GM10266 (cell line): ENCODE data around the gene VPS25.

Experiments
- DNase-seq: peaks from one replicate; pipeline ENCODE4 v3.0.0; 2012; ENCODE audit errors: extremely low spot score
- TF ChIP-seq, protein P1 (sequence below): IDR thresholded peaks from 2 replicates; pipeline ENCODE4 v1.5.1; 2012; ENCODE audit warnings: mild to moderate bottlenecking, low read depth; ENCODE audit not compliant: control insufficient read depth, insufficient read depth; ENCODE audit errors: missing control alignments

Gene VPS25

DNA sequence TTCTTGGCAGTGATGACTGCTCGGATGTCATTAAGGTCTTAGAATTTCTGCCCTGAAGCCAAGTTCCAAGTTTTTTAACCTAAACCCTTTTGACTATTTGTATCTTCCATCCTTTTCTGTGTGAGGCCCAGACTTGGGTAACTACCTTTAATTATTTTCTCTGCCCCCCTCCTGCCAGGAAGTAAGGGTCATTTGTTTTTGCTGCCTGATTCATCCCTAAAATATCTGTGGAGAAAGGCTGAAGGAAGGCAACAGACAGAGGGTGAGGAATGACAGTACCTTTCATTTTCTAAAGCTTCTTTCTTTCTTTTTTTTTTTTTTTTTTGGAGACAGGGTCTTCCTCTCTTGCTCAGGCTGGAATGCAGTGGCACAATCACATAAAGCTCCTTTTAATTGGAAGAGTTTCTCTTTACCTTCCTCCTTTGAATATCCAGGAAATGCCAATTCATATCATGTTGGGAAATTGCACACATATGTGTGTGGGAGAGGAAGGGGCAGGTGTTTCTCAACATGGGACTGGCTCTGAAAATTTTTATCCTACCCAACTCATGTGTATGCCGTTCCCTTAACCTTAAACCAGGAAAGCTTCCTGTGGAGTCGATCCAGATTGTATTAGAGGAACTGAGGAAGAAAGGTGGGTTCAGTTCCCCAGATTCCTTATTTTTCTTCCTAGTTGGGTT, 957 bp downstream of the VPS25 start:
- TF ChIP-seq, protein P1, sequence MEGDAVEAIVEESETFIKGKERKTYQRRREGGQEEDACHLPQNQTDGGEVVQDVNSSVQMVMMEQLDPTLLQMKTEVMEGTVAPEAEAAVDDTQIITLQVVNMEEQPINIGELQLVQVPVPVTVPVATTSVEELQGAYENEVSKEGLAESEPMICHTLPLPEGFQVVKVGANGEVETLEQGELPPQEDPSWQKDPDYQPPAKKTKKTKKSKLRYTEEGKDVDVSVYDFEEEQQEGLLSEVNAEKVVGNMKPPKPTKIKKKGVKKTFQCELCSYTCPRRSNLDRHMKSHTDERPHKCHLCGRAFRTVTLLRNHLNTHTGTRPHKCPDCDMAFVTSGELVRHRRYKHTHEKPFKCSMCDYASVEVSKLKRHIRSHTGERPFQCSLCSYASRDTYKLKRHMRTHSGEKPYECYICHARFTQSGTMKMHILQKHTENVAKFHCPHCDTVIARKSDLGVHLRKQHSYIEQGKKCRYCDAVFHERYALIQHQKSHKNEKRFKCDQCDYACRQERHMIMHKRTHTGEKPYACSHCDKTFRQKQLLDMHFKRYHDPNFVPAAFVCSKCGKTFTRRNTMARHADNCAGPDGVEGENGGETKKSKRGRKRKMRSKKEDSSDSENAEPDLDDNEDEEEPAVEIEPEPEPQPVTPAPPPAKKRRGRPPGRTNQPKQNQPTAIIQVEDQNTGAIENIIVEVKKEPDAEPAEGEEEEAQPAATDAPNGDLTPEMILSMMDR = no peak
- no peak for DNase-seq

DNA sequence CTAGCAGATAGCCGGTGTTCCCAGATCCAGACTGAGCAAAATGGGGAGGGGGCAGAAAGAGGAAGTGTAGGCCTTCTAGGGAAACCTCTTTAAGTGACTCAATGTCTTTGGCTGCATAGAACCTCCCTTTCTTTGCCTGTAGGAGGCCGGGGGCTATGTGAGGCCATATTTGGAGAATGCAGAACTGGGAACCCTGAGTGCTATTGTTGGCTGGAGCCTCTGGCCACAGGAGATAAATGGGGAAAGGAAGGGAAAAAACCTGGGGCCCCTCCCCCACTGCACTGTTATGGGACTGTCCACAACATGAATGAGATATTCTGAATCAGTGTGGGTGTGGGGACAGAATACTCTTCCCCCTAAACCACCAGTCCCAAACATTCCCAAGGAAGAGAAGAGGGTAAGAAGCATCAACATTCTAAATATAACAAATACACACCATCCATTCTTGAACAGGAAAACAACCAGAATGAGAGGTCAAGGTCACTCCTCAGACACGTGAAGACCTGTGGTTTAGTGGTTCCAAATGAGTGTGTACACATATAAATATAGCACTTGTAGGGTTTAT, 2.4 kb downstream of the VPS25 start:
- TF ChIP-seq, protein P1 = no peak
- peak; percentile 65 for DNase-seq

DNA sequence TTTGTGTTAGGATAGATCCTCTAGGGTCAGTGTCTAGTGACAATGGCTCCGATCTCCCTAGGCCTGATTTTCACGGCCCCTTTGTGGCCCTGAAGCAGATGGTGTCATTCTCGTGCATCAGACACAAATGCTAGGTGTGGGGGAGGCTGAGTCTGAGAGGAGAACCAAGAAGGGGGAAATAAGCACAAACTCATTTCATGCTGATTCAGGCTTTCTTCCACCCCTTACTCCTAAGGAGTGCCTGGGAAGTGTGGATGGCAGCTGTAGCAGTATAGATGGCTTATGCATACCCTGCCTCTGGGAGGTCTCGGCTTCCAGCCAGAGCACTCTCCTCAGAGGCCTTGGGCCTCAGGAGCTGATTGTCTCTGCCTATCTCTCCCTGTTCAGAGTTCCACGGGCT, 5.3 kb downstream of the VPS25 start:
- DNase-seq = no peak
- TF ChIP-seq, protein P1 = no peak

DNA sequence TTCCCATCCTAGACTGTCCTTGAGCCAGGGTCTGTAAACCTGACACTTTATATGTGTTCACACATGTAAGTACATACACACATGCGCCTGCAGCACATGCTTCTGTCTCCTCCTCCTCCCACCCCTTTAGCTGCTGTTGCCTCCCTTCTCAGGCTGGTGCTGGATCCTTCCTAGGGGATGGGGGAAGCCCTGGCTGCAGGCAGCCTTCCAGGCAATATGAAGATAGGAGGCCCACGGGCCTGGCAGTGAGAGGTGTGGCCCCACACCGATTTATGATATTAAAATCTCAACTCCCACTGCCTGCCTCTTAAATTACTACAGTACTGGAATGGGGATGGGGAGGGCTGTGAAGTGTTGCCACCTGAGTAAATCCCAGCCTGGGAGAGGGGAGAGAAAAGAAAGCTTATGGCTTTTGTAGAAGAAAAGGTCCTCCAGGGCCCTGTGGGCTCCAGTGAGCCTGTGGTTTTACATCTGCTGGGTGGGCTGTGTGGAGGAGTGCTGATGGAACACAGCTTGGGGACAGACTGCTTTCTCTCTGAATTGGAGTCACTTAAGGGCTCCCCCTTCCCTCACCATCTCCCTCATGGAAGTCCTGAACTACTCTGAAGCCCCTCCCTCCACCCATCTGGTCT, 6.2 kb downstream of the VPS25 start:
- TF ChIP-seq, protein P1 = no peak
- no peak for DNase-seq

DNA sequence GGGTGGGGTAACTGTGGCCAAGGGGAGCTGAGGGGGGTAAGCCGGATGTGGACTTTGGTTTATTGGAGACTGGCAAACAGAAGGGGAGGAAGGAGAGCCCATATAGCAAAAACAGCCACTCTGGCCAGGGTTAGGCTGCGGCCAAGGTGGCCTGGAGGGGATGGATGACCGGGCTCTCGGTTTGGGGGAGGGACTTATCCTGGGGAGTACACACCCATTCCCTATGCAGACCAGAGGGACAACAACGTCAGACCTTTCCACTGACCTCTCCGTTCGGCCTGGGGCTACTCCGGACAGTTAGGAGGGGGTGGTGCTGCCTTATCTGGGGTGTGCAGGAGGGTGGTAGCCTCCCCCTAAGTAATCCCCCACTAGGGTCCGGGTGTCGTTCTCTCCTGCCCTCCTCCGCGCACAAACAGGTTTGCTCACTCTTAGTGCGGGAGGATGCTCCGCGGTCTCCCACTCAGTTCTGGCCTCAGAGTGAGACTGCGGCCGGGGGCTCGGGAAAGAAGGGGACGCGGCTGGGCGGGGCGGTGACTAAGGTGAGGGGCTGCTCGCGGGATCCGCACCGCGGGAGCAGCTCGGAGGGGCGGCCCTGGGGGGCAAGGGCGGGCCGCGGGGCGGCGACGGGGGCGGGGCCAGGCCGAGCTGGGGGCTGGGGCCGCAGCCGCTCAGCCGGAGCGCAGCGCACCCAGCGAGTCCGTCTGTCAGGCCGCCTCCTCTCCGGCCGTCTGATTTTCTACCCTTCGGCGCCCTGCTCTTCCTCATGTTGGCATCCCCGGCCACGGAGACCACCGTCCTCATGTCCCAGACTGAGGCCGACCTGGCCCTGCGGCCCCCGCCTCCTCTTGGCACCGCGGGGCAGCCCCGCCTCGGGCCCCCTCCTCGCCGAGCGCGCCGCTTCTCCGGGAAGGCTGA, 6.9 kb downstream of the VPS25 start, which contains the start of gene WNK4:
Gene WNK4 (plus strand): TSS at position 675 of the 915 bp plus-strand sequence. CDS start 89 bp downstream, at position 764.
- peak; percentile 31 for DNase-seq
- TF ChIP-seq, protein P1 = no peak

DNA sequence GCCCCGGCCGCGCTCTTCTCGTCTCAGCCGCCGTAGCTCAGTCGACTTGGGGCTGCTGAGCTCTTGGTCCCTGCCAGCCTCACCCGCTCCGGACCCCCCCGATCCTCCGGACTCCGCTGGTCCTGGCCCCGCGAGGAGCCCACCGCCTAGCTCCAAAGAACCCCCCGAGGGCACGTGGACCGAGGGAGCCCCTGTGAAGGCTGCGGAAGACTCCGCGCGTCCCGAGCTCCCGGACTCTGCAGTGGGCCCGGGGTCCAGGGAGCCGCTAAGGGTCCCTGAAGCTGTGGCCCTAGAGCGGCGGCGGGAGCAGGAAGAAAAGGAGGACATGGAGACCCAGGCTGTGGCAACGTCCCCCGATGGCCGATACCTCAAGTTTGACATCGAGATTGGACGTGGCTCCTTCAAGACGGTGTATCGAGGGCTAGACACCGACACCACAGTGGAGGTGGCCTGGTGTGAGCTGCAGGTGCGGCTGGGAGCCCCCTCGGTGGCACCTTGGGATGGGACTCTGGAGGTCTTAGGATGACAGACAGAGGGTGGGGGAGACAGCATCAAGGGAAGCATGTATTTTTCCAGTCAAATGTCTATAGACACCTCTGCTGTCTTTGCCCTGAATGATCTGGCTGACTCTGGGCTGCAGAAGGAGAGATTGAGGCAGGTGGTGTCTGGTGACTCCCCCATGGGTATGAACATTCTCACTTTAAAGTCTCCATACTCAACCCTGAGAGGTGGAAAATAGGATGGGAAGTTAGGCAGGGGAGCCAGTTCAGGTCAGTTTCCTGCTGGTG, 7.8 kb downstream of the VPS25 start:
- DNase-seq = peak; percentile 37
- TF ChIP-seq, protein P1 = no peak
